Ammon's horn (tissue), 1 donor: ENCODE measurements around the gene FOXP4.

ENCODE experiments used
- DNase-seq: peaks from one replicate; pipeline ENCODE4 v3.0.0-alpha.2; 2016; ENCODE audit warnings: low spot score

The FOXP4 gene

DNA sequence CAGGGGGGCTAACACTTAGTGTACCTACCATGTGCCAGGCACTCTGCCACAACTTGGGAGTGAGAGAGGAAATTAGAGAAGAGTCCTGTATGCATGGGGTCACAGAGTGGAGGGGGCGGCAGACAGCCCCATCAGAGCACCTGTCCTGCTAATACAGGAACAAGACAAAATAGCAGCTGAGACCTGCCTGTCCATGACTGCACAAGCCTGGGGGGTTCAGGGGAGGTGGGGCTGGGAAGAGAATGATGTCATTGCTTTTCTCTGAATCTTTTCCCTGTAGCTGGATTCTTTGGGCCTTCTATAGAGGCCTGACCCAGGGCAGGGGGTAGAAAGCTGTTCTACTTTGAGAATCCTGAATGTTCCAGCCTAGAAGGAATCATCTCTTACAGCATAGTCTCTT is 37.4 kb downstream of the FOXP4 start:
- no peak for DNase-seq

DNA sequence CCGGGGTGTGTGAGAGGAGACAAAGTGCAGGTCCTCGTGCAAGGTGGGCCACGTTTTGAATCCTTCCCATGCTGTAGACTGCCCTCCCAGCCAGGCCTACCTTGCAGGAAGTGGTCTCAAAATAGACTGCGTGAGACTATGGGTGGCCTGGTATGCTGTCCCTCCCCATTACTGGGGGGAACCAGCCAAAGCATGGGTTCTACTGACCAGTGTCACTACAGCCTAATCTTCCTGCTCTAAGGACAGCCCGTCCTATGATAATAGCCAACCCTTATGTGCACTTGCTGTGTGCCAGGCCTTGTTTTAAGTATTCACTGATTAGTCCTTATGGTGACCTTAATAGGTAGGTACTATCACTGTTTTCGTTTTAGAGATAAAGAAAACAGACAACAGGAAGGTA is 38.0 kb downstream of the FOXP4 start:
- DNase-seq = no peak

DNA sequence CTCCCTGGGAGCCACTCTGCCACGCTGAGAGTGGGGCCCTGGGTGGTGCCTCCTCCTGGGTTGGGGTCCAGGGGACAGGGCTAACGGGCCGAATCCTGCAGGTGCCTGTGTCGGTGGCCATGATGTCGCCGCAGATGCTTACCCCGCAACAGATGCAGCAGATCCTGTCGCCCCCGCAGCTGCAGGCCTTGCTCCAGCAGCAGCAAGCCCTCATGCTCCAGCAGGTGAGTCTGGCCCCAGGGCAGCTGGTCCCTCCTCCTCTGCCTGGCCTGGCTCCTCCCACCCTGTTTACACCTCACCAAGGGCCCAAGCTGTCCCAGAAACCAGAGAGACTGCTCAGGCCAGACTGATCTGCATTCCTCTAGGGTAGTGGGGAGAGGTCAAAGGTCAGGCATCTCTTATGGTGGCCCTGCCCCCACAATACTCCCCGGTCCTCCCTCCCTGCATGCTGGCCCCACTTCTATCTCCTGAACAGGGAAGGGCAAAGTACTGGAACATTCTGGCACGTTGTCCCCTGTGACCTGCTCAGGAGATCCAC is 38.6 kb downstream of the FOXP4 start:
- no peak for DNase-seq

DNA sequence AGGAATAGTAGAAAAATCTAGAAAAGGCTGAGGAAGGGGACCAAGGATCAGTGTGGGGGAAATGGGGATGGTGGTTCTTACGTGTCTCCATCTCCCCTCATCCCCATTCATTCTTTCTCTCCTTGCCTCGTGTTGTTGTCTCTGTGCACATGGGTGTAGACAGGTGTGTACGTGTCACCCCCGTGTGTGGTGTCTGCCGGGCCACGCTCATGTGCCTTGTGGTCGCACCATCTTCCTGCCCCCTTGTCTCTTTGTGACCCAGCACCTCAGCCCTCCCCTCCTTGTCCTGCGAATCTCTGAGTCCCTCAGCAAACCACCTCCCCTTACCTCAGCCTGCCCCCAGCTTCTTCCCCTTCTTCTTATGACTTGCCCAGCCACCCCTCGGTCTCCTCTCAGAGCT is 39.4 kb downstream of the FOXP4 start:
- DNase-seq = no peak

DNA sequence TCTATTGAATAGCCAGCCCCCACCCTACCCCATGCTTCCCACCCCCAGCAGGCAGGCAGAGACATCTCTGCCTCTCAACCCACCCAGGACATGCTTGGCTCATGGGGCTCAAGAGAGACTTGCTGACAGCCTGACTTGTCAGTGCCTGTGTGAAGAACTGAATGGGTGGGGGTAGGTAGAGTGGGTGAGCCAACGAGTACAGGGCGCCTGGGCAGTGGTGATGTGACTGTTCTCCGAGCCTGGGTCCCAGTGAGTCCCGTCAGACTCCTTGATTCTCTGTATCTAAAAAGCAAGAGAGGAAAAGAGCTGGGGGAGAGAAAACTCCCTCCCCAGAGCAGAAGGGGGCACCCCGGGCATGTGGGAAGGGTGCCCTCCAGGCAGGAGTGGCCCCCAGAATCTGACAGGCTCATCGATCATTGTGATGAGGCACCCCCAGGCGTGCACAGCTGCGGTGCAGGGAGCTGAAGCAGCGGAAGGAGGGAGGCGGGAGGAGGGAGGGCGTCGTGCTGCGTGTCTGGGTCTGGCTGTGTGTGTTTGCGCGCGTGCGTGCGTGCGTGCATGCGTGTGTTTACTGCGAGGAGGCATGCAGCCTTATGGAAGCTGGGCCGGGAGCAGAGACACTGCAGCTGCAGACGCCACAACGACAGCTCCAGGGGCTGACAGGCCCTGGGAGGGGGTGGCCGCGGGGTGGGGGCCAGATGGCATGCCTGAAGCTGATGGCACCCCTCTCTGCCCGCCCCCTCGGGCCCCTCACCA is 40.2 kb downstream of the FOXP4 start:
- DNase-seq = peak; percentile 84

DNA sequence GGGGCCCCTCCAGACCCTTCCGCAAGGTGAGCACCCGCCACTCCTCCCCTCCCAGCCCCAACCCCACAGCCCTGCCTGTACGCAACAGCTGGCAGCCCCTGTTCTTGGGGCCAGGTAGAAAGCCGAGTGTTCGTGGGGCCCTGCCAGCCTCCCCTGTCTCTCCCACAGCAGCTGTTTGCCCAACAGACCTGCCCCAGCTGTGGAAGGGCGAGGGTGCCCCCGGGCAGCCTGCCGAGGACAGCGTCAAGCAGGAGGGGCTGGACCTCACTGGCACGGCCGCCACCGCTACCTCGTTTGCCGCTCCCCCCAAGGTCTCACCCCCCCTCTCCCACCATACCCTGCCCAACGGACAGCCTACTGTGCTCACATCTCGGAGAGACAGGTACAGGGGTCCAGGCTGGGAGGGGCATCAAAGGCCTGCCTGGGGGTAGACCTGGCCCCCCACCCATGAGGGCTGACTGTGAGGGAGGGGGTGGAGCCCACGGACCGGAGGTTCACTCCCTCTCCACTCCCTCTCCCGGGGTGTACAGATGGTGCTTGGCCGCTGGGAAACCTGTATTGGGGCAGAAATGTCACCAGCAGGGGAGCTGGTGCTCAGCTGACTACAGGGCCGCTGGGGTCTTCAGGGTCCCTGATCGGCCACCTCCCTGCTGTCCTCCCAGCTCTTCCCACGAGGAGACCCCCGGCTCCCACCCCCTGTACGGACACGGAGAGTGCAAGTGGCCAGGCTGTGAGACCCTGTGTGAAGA is 41.1 kb downstream of the FOXP4 start:
- DNase-seq = no peak

DNA sequence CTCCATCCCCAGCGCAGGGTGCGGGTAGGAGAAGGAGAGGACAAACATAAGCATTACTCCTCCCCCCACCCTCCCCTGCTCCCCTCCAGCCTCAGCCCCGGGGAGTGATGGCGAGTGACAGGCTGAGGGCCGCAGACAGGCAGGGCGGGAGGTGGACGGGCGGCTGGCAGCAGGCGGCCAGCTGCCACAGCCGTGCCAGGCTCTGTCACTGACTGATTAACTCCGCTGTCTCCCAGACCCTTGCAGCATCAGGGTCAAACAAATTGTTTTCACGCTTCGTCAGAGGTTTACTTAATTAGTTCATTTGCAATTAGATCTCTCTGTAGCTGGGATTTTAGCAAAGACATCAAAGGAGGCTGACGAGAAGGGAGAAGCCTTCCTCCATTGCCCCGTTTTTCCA is 41.9 kb downstream of the FOXP4 start:
- peak; percentile 38 for DNase-seq

DNA sequence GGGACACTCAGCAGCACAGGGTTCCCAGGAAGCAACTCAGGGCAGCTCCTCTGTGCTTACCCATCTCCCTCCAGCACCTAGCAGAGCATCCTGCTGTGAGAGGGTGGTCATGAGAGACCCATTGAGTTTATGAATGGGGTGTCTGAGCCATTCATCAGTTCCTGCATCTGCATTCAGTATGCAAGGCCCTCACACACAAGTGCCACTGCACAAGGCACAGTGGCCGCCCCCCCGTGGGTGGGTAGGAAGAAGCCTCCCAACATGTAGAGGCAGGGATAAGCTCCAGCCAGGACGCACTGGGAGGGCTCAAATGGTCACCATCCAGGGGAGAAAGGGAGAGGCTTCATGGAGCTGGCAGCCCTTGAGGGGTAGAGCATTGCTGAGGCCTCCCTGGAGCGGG is 43.0 kb downstream of the FOXP4 start:
- DNase-seq = peak; percentile 32

DNA sequence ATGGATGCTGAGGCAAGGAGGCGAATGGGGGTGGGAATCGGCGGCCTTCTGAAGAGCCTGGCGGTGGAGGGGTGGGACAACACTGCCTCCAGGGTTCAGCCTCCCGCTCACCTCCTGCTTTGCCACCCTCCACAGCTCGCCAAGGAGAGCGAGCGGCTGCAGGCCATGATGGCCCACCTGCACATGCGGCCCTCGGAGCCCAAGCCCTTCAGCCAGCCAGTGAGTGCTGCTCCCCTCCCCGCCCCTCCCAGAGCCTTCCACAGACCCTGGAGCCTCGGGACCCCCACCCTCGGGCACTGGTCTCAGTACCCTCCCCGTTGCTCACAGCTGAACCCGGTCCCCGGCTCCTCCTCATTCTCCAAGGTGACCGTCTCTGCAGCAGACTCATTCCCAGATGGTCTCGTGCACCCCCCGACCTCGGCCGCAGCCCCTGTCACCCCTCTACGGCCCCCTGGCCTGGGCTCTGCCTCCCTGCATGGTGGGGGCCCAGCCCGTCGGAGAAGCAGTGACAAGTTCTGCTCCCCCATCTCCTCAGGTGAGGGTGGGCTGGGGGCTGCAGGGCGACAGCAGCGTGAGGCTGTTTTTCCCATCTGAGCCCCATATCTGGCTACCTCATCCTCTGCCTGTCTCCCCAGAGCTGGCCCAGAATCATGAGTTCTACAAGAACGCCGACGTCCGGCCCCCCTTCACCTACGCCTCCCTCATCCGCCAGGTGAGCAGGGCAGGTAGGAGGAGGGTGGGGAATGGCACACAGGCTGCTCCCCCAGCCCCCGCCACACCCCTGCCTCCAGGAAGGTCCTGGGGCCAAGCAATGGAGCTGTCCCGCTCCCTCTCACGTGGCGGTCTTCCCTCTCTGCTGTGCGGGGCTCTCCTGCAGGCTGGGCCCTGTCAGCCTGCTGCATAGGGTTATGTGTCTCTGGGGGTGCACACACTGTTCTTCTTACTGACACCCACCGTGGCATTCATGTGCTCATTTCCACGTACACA is 43.7 kb downstream of the FOXP4 start:
- DNase-seq = no peak

DNA sequence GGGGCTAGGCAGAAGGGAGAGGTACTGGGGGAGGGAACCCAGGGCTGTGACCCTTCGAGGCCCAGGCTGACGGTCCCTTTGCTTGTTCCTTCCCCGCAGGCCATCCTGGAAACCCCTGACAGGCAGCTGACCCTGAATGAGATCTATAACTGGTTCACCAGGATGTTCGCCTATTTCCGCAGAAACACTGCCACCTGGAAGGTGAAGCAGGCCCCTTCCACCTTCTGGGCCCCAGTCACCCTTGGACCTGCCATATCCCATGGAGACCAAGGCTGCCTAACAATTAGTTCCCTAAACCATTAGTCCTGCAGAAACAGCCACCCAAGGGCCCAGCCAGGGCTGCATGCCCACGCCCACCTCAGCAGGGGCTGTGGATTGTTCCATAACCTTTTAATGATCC is 44.9 kb downstream of the FOXP4 start:
- no peak for DNase-seq

DNA sequence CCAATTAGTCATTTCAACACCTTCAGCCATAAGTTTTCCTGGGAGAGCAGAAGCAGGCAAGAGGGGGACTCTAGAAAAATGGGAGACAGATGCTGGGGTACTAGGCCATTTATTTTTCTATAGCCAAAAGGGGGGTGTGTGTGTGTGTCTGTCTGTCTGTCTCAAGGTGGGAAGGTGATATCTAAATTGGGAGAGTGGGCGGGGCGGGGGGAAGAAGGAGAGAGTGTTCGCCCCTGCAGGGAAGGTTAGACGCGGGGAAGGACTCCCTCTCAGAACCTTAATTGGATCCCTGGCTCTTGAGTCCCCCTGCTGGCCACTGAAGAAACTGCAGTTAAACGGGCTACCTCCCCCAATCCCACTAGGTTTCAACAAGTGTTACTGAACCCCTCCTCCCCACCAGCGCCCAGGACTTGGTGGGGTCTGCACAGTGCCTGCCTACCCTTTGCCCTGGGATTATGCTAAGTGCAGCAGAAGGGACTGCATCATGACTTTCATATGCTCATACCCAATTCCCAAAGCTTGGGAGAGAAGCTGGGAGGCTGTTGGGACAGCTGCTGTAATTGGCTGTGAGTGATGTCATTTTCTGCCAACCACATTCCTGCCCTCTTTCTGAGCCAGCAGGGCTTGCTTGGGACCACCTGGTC is 45.8 kb downstream of the FOXP4 start:
- DNase-seq = peak; percentile 76

DNA sequence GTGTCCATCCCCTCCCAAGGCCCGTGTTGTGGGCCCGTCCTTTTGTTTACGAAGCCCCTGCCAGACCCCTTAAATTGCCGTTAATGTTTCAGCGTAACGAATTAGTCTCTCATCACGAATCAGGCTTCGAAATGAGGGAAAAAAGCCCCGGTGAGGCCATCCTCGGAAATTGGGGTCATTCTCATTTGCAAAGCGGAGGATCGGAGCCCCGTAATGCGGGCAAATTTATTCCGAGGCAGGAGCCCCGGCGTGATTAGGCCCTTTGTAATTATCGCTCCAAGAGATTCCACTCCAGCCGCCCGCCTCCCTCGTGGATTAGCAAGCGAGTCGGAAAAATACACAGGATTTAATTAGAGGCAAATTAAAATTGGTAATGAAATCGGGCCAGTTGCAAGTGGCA is 47.2 kb downstream of the FOXP4 start:
- DNase-seq = no peak

DNA sequence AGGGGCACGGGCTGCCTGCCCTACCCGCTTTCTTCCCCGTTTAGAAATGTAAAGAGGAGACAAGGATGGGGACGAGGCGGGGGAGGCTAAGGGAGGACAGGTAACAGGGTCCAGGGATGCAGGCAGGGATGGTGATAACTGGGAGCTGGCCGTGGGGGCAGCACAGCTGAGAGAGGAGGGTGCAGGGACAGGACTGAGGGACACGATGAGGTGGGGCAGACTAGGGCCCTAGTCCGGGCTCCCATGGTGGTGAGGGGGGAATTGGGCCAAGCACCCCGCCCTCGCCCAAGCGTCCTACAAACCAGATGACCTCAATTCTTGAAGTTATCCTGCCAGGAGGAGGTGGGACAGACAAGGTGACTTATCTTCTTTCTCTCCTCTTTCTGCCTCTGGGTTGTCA is 47.7 kb downstream of the FOXP4 start:
- no peak for DNase-seq

DNA sequence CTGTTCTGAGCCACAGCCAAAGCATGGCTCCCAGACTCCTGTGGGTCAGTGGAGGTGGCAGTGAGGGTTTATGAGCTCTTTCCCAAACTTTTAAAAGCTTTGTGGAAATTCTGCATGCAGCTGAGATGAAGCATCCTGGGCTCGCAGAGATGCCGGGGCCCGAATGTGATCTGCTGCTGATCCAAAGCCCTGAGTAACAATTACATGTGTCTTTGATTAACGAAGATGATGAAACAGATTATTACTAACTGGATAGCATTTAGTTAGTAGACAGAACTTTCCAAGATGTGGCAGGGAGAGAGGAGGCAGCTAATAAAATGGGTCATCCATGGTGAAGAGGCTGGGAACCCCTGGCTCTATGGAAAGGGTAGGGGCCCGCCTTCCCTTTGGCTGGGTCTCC is 48.1 kb downstream of the FOXP4 start:
- no peak for DNase-seq

DNA sequence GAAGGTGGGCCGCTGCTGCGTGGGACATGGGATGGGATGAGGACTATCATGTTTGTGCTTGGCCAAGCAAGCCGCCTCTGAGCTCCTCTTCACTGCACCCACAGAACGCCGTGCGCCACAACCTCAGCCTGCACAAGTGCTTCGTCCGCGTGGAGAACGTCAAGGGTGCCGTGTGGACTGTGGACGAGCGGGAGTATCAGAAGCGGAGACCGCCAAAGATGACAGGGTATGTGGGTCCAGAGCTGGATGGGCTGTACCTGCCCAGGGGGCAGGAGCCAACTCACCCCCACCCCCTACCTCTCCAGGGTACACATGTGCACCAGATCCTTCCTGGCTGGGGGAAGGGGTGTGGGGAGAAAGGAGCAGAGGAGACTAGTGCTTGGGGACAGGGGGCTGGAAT is 48.6 kb downstream of the FOXP4 start:
- DNase-seq = no peak

DNA sequence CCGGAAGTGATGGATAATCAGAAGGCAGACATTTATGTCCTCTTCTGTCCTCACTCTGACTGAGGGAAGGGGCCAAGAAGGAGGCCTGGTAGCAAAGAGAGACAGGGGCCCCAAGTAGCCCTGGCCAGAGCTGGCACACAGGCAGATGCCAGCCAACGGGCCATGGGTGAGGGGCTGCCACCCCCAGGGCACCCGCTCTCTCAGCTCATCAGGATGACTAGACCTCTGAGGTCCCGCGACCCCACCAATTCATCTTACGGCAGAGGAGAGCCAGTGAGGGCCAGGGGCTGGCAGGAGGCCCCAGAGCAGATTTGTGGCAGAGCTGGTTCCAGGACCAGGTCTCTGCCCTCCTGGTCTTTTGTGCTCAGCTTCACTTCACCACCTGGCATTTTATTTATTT is 49.0 kb downstream of the FOXP4 start:
- DNase-seq = no peak

DNA sequence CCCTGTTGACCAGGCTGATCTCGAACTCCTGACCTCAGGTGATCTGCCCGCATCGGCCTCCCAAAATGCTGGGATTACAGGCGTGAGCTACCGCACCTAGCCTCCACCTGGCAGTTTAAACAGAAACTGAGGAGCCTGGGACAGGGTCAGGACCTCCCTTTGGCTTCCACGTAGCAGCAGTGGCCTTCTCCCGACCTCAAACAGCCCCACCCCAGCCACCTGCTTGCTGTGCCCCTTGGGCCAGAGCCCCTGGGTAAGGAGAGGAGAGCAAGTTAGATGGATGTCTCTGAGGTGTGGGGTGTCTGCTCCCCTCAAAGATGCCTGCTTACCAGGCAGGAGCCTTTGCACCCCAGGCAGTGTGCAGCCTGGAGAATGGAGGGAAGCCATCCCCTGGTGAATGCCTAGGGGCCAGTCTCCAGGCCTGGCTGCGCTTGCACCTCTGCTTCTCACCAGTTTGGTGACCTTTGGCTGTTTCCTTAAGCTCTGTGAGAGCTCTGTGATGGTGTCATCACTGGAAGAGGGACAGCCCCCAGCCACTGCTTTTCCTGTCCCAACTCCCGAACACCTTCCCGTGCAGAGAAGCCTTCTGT is 50.0 kb downstream of the FOXP4 start:
- DNase-seq = no peak

DNA sequence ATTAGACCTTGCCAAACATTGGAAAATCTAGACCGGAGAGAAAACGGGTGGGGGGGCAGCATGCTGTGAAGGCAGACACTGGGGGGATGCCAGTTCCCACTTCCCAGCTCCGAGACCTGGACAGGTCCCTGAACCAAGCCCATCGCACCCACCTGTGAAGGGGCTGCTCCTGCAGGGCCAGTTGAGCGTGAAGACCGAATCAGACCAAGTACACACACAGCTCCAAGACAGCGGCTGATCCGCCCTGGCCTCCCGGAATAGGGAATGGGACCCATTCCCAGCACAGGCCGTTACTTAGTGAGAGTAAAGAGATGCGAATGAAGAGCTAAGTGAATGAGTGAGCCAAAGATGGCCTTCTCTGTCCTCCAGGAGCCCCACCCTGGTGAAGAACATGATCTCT is 50.6 kb downstream of the FOXP4 start:
- no peak for DNase-seq

DNA sequence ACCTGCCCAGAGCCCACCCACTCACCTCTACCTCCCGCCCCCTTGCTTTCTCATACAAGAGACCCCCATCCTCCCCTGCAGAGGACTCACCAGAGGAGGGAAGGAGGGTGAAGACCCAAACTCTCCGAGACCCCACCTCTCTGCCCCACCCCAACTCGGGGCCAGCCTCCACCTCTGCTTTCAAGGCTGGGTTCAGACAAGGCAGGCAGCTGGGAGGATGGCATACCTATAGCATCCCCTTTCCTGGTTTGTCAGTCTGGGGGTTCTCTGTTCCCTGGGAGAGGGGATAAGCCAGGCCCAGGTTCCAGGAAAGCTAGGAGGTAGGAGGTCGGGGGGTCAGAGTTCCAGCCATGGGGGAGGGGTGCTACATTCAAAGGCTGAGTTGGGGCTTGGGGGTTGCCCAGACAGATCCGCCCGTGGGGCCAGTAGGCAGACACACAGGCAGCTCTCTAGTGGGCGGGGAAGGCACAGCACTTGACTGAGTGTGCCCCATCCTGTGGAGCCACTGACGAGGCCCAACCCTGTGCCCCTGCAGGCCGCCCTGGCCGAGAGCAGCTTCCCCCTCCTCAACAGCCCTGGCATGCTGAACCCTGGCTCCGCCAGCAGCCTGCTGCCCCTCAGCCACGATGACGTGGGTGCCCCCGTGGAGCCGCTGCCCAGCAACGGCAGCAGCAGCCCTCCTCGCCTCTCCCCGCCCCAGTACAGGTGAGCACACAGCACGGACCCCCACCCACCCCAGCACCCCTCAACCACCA is 51.2 kb downstream of the FOXP4 start:
- DNase-seq = no peak

DNA sequence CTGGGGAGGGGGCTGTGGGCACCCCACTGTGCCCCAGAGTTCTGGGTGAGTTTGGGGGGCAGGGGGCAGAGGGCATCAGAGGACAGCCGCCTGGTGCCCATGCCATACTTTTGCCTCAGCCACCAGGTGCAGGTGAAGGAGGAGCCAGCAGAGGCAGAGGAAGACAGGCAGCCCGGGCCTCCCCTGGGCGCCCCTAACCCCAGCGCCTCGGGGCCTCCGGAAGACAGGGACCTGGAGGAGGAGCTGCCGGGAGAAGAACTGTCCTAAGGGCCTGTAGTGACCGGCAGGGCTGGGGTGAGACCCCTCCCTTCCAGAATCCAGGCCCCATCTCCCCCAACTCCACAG is 52.5 kb downstream of the FOXP4 start:
- DNase-seq = no peak
